Germinal center (tissue), 1 donor: ENCODE data around the gene KIF16B.
"Not testable (repeated sequence)": the region's sequence is repeated elsewhere in the genome, so short reads cannot be mapped to it uniquely, and the experiment has no call there.

Experiments used
- DNase-seq: peaks from one replicate; pipeline ENCODE4 v3.0.0; 2012; ENCODE audit warnings: mixed read lengths, low spot score

The KIF16B gene

DNA sequence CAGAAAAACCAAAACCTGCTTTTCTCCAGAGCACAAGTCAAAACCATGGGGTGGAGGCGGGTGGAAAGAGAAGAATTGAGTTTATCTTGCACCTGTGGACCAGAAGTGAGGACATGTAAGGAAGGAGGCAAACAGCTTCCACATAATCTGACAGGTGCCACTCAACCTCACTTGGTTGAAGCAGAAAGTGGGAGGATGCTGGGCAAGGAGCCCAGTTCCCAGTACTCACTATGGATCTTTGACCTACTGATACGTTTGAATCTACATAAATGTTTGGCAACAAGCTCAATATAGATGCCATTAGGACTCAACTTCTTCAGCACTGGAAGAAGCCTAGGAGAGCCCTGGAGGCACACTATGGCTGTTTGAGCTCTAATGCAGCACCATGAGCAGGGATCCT is 285.5 kb downstream of the KIF16B start:
- no peak for DNase-seq

DNA sequence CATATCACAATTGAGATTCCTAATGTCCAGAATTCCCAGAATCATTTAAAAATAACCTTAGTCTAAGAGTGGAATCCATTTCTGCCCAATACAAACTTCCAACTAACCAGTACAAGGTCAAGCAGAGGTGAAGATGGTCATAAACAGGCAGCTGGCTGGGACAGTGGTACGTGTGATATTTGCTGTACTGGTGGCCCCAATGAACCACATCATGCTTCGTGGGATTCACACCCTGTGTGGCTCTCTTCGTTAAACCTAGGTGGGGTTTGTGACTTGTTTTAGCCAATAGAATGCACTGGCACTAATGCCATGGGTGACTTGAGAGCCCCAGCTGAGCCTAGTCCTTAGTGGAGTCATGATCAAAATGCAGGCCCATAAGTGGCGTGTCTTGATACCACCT is 286.6 kb downstream of the KIF16B start:
- DNase-seq: no peak

DNA sequence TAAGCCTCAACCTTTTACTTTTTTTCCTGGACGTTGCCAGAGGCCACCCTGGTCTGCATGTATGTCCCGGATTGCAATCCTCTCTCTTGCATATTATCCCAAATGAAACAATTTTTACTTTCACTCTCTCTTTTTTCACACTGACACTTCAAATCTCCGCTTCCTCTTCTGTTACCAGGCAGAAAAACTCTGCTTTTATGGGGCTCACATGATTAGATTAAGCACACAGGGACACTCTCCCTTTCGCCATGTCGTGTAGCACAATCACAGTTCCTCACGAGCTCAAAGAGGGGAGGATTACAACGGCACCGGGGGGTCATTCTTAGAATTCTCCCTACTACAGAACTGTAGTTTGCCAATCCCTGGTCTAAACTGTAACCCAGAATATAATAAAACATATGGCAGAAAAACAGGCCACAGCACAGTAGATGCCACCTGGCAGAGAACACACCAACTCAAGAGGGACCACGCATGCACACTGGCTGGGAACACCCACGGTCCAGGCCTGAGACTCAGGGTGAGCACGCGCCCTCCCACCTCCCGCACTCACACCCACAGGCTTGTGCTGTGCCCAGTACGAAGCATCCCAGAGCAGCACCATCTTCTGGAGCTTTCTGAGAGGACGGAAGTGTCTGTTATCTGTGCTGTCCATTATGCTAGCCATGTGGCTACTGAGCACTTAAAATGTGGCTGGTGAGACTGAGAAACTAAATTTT is 288.7 kb downstream of the KIF16B start:
- no peak for DNase-seq

DNA sequence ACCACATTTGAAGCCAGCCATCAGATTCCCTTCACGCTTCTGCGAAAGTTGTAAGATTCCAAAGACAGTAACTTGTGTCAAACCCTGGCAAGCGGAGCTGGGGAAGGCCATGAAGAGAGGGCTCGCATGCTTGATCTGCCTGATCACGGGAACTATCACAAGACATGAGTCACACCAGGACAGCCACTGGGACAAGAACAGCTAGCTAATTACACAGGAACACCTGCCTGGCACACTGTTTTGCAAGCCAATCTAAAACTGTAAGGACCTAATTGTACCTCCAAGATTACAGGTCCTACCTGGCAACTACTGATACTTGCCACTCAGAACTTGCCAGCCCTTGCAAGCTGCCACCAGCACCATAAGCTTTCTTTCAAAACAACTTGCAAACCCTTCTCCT is 289.3 kb downstream of the KIF16B start:
- no peak for DNase-seq

DNA sequence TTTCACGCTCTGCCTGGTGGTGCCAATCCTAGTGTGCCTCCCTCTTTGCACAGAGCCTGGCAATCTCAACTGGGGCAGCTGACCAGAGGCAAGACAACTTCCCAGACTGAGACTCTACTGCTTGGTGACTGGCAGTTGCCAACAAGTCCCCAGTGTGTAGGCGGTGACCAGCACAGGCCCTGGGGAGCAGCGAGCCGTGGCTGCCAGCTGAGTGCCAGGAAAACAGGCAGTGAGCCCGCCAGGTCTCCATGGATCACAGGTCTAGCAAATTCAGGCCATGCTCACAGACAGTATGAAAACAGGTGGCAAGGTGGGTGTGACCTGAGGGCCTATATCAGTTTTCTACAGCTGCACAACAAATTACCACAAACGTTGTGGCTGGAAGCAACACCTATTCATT is 289.9 kb downstream of the KIF16B start:
- no peak for DNase-seq

DNA sequence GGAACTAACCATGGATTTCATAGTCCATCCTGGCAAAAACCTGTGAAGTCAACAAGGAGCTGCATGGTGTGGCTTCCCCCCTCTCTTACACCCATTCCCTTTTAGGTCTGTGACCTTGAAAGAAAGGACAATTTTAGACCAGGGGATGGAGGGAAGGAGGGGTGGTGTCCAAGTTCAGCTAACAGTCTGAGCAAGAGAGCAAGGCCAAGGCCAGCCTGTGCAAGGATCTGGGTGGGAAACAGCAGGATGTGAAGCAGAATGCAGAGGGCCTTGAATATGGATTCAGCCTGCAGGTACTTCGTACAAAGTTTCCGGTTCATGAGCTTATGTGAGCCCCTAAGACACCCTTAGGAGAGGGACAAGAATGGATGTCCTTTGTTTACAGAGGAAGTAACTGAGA is 293.0 kb downstream of the KIF16B start:
- no peak for DNase-seq

DNA sequence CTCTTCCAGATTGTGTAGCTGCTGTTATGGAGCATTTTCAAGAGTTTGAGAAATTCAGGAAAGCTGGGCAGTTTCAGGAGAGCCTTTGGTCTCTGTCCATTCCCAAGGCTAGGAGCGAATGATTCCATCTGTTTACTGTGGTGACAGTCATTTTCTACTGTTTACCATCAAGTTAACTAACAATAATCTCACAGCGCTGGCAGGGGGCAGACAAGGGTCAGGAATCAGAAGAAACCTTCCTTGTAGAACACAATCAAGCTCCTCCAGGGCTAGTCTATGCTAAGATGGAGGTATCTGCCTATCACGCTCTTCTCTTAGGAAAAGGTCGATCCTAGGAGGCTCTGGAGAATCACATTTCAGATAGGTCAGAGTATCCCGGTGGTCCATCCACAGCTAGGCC is 293.9 kb downstream of the KIF16B start:
- DNase-seq: no peak

DNA sequence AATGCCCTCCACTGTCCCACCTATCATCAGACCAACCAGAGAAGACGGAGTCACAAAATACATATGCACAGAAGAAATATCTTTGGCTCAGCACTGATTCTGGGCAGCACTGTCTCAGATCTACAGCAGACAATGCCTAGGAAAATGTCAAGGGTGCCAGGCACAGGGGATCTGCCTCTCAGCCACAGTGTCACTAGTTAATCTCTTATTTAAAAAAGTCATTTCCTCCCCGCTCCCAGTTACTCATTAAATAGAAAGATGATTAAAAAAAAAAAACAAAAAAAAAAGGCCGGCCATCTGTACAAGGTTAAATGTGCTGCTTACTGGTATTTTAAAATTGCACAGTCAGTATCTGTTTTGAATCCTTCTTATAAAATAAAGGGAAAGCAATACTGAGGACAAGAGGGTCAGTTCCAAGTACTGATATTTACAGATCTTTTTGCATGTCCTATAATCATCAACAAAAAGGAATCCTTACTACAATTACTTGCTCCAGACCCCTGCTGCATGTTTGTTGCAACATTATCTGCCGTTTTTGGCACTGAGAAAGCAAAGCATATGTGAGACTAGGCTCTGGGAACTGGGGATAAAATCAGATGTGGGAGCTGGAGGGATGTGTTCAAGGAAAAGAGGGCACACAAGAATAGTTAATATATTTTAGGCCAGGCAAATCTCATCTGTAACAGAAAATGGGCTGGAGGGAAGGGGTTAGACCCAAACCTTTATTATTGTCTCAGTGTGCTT is 299.3 kb downstream of the KIF16B start:
- DNase-seq: no peak

DNA sequence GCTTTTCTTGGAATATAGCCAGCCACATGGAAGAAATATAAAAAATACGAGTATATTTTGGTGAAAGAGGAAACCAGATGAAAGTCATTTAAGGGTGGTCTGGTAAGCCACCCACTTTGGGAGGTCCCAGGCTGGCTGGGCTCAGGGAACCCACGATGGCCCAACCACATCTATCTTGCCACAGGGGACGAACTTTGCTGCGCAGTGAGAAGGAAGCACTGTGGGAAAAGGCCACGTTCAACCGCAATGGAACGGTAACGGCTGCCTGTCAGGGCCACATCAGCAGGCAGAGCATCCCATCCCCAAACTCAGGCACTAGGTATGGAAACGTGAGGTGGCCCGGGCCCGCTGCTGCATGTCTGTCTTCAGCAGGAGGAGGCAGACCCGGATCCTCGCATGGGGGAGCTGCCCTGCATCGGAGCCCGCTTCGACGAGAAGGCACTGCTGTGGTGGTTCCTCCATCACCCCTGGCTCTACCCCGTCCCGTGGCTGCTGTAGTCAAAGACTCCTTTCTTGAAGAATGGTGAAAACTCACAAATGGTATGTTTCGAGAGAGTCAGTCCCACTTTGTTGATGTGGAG is 300.4 kb downstream of the KIF16B start:
- DNase-seq: no peak

DNA sequence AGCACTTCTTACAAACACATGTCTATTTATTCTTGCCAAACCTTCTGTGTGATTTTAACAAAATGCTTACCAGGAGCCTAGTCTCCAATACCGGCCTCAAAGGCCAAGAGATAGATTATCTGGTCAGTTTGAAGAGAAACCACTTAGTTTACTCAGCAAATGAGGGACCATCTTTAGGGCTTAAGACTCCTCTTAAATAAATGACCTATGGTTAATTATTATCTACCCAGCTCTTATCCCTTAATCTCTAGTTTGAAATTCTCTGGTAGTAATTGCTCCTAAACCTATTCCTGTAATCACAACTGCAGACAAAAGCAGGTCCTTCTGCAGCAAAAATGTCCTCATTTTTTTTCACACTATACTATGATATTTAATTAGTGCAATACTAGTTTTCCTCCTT is 301.8 kb downstream of the KIF16B start:
- DNase-seq: no peak

DNA sequence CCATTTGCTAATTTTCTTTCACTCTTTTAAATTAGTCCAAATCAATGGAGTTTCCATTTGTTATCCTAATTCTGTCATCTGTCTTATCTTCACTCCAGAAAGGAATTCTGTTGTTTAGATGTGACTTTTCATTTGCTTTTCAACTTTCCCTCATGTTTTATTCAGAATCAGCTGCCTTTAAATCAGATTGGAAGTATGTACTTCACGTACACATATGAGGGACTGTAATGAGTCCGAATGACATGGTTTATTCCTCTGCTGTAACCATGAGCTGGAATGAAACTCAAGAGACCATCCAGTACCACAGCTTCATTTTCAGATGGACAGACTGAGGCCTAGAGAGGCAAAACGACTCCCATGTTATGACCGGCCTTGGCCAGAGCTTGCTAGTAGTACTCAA is 302.3 kb downstream of the KIF16B start:
- DNase-seq: no peak

DNA sequence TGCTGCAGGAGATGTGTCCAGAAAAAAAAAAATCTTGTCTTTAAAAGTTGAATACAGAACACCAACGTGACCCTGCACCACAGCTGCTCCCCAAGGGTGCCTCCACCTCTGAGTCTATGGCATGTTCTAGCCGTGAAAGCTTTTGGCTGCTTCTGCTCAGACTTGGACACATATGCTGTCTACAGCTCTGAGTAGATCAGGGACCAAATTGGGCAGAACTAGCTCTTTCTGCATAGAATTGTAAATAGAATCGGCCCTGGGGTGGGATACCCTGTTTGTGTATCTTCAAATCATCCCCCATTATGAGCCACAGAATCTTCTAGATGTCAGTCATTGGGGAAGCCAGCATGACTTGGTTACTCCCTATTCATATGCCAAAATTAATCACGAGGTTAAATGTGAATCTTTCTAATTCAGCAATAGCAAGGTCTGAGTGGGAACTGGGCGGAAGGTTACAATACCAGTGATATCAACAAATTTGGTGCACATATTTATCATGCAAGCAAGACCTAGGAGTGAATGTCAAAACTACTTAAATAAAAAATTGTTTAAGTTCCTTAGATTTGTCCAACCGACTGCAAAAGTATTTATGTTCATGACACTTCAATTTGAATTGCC is 302.8 kb downstream of the KIF16B start:
- no peak for DNase-seq

DNA sequence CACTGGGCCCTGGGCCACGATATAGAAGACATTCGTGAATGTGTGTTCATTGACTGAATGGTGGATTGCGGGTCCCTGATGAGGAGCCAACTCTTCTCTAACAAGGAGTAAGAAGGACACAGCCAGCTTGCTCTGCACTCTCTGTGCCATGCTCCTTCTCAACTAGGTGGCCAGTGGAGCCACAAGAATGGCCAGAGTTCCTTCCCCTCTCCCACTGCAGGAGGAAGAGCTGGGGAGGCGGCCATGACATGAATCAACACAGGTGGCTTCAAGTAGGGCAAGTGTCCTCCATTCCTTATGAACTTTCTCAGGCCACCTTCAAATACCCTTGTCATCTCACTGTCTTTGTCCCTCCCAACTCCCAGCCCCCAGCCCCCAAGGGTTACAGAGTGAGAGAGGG is 305.7 kb downstream of the KIF16B start:
- no peak for DNase-seq

DNA sequence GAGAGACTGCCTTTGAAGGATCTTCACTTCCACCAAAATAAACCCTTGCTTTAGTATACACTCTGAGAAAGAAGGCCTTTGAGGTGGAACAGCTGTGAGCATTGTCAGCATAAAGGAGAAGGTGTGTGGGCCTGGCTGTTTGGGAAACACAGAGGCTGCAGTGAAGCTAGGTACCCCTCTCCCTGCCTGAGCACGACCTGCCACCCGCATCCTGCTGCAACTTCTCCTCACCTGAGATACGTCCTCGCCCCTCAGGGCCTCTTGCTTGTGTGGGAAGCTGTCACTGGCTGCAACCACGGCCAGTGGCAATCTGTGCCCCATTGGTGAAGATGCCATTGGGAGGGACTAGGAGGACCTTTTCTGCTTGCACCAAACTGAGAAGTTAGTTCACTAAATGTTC is 307.9 kb downstream of the KIF16B start:
- no peak for DNase-seq

DNA sequence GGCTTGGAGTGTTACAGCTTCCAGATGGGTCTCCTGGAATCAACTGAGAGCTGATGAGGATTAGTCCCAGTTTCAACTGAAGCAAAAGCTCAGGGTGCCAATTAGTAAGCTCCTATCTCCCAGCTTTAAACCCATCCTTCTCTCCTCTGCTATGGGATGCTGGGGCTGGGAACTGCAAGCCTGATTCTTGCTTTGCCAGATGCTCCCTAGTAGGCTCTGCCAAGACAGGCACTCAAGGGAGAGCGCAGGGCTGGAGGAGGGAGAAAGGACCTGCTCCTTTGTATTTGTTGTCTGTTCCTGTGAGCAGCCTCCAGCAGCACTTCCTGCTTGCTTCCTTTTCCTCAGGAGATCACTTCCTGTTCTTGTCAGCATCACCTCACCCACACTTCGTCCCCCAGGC is 309.7 kb downstream of the KIF16B start:
- no peak for DNase-seq

DNA sequence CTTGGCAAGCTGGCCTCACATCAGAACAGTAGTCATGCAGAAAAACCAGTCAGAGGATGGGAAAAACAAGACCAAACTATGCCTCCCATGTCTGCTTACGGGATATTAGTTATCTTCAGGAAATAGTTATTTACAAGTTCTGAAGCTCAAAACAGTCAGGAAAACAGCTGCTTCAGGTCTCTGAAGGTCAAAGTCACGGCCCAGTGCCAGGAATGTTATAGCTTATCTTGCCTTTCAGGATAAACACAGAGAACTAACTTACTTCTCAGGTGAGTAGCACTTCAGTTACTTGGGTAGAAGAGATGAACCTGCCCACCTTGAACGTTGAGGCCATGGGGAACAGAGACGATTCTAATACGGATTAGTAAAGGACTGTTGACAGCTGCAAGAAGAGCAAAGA is 310.7 kb downstream of the KIF16B start:
- DNase-seq: no peak

DNA sequence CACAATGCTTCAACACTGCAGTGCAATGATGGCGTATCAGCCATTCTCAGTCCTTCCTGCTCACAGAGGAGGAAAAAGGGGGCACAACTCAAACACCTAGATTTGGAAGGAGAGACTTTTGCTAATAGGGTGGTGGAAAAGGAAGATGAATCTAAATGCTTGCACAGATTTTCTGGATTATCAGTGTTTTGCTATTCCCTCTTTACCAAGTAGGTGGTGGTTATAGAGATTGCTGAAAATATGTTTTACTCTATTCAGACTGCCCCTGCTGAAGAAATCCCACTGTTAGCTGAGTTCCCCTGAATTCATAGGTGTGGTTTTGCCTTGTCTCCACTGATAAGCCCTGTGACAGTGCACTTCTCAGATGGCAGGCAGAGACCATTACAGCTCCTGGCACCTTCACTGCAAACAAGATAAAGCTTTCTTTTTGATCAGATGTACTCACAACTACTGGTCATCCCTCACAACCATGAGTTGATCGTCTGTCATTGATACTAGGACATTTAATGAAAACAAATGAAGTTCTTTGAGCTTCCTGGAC is 311.4 kb downstream of the KIF16B start:
- DNase-seq: no peak

DNA sequence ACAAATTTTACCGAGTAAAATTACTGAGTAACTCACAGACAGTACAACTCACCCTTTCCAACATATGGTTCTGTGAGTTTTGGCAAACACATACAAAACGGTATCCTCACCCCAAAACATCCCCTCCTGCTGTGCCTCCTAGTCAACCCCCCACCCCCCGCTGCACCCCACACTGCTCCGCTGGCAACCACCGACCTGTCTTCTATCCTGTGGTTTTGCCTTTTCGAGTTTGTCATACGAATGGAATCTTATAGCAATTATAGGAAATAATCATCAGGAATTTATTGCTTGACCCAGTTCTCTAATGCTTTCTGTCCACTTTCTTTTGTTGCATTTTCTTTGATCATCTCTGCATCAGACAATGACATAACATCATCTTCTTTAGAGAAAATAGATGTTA is 312.3 kb downstream of the KIF16B start:
- no peak for DNase-seq

DNA sequence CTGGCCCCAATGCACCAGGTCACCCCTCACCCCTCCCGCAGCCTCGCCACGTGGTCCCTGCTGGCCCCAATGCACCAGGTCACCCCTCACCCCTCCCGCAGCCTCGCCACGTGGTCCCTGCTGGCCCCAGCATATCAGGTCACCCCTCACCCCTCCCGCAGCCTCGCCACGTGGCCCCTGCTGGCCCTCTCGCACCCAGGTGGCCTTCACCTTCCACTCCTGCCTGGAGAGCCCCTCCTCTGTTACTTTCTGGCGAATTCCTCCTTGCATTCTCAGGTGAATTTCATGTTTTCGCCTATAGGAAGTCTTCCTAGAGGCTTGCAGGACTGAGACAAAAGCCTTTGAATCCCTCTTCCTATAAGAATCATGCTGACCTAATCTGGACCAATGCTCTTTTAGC is 313.1 kb downstream of the KIF16B start:
- DNase-seq: not testable (repeated sequence)

DNA sequence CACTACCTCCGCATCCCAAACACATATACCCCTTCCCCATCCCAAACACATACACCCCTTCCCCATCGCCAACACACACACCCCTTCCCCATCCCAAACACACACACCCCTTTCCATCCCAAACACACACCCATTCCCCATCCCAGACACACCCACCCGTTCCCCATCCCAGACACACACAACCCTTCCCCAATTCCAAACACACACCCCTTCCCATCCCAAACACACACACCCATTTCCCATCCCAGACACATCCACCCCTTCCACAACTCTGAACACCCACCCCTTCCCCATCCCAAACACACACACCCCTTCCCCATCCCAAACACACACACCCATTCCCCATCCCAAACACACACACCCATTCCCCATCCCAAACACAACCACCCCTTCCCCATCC is 314.5 kb downstream of the KIF16B start:
- DNase-seq: no peak

DNA sequence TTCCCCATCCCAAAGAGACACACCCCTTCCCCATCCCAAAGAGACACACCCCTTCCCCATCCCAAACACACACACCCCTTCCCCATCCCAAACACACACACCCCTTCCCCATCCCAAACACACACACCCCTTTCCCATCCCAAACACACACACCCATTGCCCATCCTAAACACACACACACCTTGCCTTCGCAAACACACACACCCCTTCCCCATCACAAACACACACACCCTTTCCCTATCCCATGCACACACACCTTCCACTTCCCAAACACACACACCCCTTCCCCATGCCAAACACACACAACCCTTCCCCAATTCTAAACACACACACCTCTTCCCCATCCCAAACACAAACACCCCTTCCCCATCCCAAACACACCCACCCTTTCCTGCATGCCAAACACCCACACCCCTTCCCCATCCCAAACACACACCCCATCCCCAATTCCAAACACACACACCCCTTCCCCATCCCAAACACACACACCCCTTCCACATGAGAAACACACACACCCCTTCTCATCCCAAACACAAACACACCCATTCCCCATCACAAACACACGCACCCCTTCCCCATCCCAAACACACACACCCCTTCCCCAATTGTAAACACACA is 315.3 kb downstream of the KIF16B start:
- DNase-seq: no peak

DNA sequence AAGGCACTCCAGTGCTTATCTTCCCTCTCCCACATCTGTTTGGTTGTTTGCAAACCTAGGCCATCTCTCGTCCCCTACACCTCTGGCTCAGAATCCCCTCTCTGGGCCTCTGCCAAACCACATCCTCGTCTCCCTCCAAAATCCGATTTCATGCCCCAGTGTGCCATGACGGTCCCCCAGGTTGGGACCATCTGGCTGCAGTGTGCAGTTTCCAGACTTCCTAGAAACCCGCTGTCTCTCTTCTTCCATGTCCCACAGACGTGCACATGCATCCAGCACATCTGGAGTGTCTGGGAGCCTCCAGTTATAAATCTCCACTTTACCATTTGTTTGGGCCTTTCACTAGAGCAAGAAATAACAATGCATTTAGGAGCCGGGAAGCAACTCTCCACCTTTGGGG is 316.2 kb downstream of the KIF16B start:
- DNase-seq: no peak
